DMS53 treated with DMSO at 0.1 percent for 48 hours (cell line): ENCODE measurements around the gene ARPC1A.
"Not testable (repeated sequence)": the region's sequence is repeated elsewhere in the genome, so short reads cannot be mapped to it uniquely, and the experiment has no call there.

Experiments
- DNase-seq: peaks from one replicate; lab custom pipeline; 2025; ENCODE audit not compliant: unreplicated experiment; lab: John Stamatoyannopoulos, UW

The ARPC1A gene

DNA sequence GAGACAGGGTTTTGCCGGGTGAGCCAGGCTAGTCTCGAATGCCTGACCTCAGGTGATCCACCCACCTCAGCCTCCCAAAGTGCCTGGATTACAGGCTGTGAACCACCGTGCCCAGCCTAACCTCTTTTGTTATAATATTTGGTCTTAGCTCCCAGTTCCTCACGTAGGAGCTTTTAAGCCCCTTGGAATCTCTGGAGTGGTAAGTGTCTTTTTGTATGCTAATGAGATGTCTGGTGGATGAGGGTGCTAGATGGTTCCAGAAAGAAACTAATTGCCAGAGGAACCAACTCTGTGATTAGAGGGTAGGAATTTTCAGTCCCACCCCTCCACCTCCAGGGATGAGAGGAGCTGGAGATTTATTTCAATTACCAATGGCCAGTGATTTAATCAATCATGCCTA is 5.3 kb upstream of the ARPC1A start:
- no peak for DNase-seq

DNA sequence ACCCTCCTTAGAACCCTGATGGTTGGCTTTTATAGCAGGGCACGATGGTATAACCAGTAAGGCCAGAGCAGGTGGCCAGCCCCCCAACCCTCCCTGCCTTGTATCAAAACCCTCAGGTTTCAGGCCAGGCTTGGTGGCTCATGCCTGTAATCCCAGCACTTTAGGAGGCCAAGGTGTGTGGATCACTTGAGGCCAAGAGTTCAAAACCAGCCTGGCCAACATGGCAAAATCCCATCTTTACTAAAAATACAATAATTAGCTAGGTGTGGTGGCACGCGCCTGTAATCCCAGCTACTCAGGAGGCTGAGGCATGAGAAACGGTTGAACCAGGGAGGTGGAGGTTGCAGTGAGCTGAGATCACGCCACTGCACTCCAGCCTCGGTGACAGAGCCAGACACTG is 3.0 kb upstream of the ARPC1A start:
- DNase-seq, result not testable (repeated sequence)

DNA sequence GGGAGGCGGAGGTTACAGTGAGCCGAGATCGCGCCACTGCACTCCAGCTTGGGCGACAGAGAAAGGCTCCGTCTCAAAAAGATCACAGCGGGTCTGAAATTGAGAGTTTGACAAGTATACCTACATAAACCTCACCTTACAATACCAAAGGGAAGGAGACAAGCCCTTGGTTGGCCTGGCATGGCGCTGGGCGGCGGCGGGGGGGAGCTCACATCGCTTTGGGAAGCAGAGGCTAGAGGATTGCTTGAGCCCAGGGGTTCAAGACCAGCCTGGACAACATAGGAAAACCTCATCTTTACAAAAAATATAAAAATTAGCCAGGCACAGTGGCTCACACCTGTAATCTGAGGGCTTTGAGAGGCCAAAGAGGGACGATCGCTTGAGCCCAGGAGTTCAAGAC is 1.1 kb upstream of the ARPC1A start:
- no peak for DNase-seq

DNA sequence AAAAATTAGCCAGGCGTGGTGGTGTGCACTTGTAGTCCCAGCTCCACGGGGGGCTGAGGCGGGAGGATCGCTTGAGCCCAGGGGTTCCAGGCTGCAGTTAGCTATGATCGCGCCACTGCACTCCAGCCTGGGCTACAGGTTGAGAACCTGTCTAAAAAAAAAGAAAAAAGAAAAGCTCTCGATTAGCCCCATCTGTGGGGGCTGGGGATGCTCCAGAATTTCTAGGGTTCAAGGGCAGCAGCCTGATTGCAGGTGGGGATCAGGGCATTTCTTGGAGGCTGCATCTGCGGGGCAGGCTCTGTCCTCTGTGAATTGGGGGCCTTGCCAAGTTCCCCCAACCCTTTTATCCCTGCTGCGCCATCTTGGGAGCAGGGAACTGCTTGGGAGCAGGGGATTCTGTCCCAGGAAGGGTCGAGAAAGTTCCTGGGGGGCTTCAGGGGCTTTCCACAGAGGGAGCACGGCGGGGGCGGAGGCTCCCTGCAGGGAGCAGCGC is 651 bp upstream of the ARPC1A start:
- no peak for DNase-seq

DNA sequence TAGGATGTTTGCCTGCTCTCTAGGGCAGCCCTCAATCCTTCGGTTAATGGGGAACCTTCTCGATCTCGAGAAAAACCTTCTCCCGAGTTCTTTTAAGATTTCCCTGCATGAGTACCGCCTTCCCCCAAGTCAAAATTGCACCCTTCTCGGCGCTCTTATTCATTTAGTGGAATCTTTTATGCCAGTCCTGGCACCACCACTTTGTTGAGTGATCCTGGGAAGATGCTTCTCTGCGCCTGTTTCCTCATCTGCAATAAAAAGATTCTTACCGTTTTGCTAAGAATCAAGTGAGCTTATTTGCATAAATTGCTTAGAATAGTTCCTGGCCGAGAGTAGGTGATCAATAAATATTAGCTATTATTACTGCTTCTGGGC is 697 bp downstream of the ARPC1A start:
- no peak for DNase-seq

DNA sequence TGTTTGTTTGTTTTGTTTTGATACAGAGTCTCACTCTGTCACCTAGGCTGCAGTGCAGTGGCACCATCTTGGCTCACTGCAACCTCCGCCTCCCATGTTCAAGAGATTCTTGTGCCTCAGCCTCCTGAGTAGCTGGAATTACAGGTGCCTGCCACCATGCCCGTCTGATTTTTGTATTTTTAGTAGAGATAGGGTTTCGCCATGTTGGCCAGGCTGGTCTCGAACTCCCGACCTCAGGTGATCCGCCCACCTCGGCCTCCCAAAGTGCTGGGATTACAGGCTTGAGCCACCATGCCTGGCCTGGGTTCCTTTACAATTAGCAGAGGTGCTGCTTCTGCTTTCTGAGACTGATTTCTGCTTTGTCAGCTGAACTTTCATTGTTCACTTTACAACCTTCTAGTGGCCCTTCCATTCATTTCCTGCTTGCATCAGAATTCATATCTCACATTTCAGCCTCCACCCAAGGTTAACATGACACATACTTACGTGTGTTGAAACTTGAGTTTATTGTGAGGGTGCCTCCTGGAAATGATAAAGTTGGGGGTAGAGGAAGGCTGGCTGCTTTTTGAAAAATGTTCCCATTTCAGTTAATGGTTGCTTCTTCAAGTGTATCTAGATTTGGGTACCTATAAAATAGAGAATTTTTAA is 4.7 kb downstream of the ARPC1A start:
- not testable (repeated sequence) for DNase-seq

DNA sequence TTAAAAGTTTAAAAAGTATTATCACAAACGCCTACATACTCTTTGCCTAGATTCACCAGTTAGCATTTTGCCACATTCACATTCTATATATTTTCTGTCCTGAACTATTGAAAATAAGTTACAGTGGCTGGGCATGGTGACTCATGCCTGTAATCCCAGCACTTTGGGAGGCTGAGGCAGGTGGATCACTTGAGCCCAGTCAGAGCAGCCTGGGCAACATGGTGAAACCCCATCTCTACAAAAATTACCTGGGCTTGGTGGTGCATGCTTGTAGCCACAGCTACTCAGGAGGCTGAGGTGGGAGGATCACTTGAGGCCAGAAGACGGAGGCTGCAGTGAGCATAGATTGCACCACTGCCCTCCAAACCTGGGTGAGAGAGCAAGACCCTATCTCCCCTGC is 5.3 kb downstream of the ARPC1A start:
- DNase-seq, result no peak

DNA sequence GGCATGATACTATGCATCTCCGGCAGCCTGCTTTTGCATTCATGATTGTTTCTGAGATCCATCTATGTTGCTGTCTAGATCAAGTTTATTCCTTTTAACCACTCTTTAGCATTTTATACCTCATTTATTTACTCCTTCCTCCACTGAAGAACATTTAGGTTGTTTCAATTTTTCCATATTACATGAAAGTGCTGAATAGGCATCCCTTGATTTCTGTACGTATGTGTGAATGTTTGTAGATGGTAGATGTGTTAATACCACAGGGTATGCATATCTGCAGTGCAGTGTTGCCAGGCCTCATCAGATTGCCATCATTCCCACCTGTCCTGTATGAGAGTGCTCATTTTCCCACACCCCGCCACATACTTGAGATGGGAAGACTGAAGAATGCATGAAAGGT is 13.9 kb downstream of the ARPC1A start:
- no peak for DNase-seq

DNA sequence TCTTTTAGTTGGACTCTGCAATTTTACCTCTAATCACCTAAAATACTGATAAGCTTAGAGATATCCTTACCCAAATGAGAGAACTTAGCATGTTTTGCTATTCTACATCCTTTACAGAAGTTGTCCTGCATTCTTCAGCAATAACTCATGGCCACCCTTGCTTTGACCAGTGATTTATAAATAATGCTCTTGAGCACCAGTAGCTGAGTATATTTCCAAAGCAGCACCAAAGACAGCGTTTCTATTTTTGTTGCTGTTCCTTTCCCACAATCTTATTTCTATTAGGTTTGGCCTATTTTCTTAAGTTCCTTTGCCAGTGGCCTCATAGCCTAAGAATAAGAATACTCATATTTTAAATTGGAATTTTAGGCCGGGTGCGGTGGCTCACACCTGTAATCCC is 15.0 kb downstream of the ARPC1A start:
- DNase-seq, result no peak

DNA sequence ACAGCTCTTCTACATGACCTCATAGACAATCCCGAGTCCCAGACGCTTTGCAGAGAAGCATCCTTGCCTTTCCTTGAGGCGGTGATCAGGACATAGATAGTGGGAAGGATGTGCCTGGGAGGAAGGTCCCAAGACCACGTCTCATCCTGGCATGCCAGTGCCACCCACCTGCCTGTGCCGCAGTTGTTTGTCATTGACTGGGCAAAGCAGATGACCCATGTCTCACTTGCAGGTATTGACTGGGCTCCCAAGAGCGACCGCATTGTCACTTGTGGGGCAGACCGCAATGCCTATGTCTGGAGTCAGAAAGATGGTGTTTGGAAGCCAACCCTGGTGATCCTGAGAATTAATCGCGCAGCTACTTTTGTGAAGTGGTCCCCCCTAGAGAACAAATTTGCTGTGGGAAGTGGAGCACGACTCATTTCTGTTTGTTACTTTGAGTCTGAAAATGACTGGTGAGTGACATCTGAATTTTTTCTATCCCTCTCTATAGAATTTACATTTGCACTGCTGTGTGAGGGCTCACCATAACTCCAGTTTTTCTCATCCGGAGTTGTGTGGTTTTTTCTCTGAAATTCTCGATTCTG is 18.5 kb downstream of the ARPC1A start:
- DNase-seq, result no peak

DNA sequence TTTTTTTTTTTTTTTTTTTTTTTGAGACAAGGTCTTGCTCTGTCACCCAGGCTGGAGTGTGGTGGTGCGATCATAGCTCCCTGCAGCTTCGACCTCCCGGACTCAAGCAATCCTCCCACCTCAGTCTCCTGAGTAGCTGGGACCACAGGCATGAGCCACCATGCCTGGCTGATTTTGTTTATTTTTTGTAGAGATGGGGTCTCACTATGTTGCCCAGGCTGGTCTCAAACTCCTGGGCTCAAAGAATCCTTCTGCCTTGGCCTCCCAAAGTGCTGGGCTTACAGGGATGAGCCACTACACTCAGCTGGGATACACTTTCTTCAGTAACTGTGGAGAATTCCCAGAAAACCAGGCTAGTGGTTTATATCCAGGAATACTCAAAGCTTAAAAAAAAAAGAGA is 24.9 kb downstream of the ARPC1A start:
- DNase-seq, result not testable (repeated sequence)

DNA sequence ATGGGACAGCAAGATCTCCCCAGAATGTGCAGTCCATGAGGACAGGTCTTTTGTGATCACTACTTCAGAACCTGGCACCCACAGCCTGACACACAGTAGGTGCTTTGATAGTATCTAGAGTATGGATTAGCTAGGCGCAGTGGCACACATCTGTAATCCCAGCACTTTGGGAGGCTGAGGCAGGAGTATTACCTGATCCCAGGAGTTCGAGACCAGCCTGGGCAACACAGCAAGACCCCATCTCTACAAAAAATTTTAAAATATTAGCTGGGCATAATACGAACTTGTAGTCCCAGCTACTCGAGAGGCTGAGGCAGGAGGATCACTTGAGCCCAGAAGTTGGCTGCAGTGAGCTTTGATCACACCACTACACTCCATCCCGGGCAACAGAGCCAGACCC is 26.5 kb downstream of the ARPC1A start:
- DNase-seq, result no peak

DNA sequence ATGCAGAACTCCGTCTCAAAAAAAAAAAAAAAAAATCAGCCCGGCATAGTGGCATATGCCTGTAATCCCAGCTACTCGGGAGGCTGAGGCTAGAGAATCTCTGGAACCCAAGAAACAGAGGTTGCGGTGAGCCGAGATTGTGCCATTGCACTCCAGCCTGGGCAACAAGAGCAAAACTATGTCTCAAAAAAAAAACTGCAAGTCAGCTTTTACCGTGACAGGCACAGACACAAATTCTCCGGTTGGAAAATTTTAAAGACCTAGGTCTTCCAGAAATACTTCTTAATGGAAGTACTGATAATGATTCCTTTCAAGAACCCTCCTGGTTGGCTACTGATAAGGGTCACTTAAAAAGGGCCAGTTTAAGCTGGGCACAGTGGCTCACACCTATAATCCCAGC is 29.4 kb downstream of the ARPC1A start:
- no peak for DNase-seq

DNA sequence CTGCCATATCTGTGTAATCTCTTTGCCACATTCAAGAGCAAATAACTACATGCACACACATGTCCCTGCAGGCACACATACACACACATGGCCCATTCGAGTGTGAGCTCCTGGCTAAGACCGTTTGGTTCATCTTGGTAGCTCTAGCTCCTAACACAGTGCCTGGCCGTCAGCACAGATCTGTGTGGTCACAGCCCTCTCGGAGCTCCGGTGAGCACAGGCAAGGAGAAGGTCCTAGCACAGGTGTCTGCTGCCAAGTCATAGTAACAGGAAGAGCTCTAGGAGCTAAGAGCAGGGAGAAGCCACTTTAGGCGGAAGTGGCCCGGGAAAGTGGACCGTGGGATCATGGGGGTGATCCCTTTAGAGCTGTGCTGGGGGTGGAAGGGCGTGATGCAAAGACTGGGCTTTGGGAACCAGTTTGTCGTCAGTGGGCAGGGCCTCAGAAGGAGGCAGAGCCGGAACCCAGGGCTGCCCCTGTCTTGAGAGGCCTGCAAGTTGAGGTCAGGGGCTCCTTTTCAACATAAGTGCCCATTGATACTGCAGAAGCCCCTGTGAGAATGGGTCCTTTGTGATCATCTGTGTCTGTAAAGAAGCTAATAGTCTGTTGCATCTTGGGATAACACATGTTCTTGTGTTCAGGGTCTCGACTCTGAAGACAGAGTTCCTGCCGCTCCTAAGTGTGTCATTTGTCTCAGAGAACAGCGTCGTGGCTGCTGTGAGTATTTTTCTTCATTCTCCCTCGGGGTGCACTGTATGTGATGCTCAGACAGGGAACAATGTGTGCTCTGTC is 32.2 kb downstream of the ARPC1A start:
- no peak for DNase-seq

DNA sequence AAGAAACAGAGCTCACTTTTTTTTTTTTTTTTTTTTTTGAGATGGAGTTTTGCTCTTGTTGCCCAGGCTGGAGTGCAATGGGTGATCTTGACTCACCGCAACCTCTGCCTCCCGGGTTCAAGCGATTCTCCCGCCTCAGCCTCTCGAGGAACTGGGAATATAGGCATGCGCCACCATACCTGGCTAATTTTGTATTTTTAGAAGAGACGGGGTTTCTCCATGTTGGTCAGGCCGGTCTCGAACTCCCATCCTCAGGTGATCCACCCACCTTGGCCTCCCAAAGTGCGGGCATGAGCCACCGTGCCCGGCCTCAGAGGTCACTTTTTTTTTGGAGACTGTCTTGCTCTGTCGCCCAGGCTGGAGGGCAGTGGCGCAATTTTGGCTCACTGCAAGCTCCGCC is 32.8 kb downstream of the ARPC1A start:
- DNase-seq, result not testable (repeated sequence)

DNA sequence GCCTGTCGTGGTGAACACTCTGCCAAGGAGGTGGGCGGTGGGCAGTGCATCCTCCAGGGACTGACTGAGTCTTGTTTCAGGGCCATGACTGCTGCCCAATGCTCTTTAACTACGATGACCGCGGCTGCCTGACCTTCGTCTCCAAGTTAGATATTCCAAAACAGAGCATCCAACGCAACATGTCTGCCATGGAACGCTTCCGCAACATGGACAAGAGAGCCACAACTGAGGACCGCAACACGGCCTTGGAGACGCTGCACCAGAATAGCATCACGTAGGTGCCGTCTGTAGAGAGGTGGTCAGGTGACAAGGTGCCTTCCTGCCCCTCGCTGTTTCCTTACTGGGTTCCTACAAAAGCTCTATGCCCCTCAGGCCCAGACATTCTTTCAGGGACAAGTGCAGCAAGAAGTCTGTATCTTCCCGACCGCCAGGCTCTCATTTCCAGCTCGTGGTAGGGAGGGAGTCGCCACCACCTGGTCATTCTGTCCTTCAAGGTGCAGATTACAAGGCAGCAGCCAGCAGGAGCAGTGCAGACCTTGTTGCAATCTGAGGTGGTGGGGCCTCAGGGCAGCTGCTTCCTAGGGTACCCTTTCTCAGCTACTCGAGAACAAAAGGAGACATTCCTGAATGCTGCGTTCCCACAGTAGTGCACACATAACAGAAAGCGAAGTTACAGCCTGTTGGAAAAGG is 33.9 kb downstream of the ARPC1A start:
- no peak for DNase-seq

DNA sequence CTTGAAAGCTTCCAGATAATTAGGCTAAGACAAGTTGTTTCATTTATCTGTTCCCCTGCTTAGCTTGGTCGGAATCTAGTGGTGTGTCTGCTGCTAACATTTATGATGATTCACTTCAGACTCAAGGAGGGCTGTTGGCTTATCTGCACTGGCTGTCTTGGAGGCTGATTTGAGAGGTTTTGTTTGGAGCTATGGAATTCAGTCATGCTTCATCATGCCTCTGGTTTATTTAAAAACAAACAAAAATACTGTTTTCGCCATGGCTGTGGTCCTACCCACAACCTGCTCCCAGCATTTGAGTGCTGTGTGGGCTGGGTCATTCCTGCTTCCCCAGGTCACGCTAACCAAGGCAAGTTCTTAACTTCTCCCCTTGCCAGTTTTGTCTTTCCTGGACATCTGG is 37.1 kb downstream of the ARPC1A start:
- DNase-seq, result no peak

DNA sequence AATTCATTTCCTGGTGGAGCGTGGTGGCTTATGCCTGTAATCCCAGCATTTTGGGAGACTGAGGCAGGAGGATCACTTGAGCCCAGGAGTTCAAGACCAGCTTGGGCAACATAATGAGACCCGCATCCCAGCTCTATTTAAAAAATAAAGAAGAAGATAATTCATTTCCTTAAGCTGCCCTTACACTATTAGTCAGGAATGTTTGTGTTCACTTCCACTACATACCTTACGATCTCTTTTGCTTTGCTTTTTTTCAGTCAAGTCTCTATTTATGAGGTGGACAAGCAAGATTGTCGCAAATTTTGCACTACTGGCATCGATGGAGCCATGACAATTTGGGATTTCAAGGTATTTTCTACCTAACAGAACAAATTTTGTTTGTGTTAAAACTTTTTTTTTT is 37.6 kb downstream of the ARPC1A start:
- DNase-seq, result no peak

DNA sequence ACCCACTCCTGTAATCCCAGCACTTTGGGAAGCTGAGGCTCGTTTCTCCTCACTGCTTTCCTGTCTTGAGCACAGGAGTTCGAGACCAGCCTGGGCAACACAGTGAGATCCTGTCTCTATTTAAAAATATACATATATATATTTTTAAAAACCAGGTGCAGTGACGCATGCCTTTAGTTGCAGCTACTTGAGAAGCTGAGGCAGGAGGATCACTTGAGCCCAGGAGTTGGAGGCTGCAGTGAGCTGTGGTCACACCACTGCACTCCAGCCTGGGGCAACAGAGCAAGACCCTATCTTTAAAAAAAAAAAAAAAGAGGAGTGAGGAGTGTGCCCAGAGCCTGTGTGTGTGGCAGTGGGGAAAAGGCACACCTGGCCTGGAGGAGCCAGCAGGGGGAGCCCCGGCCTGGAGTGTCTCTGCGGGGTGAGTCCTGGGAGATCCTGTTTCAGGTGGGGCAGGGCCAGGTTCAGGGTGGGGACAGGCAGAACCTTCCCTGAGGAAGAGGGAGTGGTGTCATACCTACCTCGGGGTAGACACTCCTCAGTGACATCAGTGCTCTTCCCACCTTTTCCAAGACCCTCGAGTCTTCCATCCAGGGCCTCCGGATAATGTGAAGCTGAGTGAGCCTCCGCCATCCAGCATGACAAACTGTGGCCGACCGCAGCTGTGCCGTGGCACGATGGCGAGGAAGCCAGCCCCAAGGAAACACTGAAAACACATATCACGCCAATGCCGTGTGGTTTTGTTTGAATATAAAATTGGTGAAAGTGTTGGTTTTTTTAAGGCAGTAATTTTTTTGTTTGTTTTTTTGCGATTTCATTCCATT is 39.8 kb downstream of the ARPC1A start:
- no peak for DNase-seq

DNA sequence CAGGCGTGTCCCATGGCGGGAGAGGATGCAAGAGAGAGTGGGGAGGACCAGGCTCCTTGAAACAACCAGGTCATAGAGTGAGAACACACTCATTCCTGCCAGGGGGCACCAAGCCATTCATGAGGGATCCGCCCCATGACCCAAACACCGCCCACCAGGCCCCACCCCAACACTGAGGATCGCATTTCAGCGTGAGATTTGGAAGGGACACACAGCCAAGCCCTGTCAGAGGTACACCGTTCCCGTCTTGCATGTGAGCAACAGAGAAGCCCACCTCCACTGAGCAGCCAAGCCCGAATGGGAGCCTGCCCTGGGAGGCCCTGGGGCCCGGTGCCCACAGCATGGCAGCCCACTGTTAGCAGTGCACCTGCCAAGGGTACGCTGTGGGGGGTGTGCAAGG is 40.9 kb downstream of the ARPC1A start:
- DNase-seq, result no peak
